GM12878 (cell line): ENCODE measurements around the gene TJP1.

Source experiments
- EP300 ChIP-seq, 2 experiments: fragments of 150-350 bp in 1 of 2; IDR thresholded peaks; 2 replicates each; pipeline ENCODE4 v1.6.1; 2011 to 2012; ENCODE audit warnings: low read depth in 2 of 2, low read length in 2 of 2, borderline replicate concordance in 1 of 2, improper control_type of control experiment in 1 of 2, inconsistent platforms in 1 of 2; ENCODE audit not compliant: control insufficient read depth in 1 of 2
- KDM1A ChIP-seq: fragments of 200-600 bp; sonication (generic); IDR thresholded peaks from 2 replicates; pipeline ENCODE4 v1.6.1; 2016; ENCODE audit warnings: borderline replicate concordance
- PAX5 ChIP-seq: IDR thresholded peaks from 2 replicates; pipeline ENCODE4 v1.6.1; 2011; ENCODE audit warnings: low read depth, low read length, borderline replicate concordance
- POLR2A ChIP-seq: IDR thresholded peaks from 2 replicates; pipeline ENCODE4 v1.6.1; 2011; ENCODE audit warnings: low read depth, mild to moderate bottlenecking, low read length
- SIN3A ChIP-seq: IDR thresholded peaks from 2 replicates; pipeline ENCODE4 v1.6.1; 2012; ENCODE audit warnings: low read depth, low read length, improper control_type of control experiment
- YY1 ChIP-seq: IDR thresholded peaks from 2 replicates; pipeline ENCODE4 v1.6.1; 2011; ENCODE audit warnings: low read depth, mild to moderate bottlenecking, low read length
- TF ChIP-seq, protein P1 (sequence below): fragments of 450-650 bp; IDR thresholded peaks from 2 replicates; pipeline ENCODE4 v1.6.1; 2017; ENCODE audit warnings: borderline replicate concordance
- TF ChIP-seq, protein P2 (sequence below), 3 experiments: IDR thresholded peaks in 2 of 3; conservative IDR thresholded peaks in 1 of 3; 2 replicates each; pipeline ENCODE4 v1.5.1; 2011; ENCODE audit warnings: low read depth in 3 of 3, low read length in 3 of 3, mild to moderate bottlenecking in 3 of 3, control low read depth in 2 of 3, moderate library complexity in 2 of 3, inconsistent platforms in 1 of 3, mixed read lengths in 1 of 3; ENCODE audit not compliant: control insufficient read depth in 2 of 3, insufficient read depth in 1 of 3; ENCODE audit errors: extremely low read depth in 1 of 3

DNA sequence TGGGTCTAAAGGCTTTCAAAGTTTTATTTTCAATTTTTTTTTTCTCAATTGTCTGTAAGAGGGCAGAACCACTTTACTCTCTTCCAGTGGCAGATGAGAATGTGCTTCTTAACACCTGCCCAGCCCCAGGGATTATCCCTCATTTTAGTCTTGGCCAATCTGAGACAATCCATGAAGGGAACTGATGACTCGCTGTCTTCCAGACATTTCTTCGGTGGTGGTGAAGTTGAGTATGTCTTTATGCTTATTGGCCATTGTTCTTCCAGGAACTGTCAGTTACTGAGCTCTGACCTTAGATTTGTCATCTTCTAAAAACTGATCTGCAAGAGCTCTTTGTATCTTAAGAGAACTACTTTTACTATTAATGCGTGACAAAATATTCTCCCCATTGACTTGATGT is 139.5 kb downstream of the TJP1 start:
- TF ChIP-seq KDM1A (no peak), PAX5 (no peak), YY1 (no peak), EP300 (IDR thresholded peaks at IDR 0.05; ENCODE audit: borderline replicate concordance in 1 of 2, control insufficient read depth in 1 of 2, low read depth in 2 of 2, low read length in 2 of 2) (no peak), POLR2A (no peak), SIN3A (no peak)
- TF ChIP-seq, protein P1, sequence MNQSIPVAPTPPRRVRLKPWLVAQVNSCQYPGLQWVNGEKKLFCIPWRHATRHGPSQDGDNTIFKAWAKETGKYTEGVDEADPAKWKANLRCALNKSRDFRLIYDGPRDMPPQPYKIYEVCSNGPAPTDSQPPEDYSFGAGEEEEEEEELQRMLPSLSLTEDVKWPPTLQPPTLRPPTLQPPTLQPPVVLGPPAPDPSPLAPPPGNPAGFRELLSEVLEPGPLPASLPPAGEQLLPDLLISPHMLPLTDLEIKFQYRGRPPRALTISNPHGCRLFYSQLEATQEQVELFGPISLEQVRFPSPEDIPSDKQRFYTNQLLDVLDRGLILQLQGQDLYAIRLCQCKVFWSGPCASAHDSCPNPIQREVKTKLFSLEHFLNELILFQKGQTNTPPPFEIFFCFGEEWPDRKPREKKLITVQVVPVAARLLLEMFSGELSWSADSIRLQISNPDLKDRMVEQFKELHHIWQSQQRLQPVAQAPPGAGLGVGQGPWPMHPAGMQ: no peak
- TF ChIP-seq, protein P2, sequence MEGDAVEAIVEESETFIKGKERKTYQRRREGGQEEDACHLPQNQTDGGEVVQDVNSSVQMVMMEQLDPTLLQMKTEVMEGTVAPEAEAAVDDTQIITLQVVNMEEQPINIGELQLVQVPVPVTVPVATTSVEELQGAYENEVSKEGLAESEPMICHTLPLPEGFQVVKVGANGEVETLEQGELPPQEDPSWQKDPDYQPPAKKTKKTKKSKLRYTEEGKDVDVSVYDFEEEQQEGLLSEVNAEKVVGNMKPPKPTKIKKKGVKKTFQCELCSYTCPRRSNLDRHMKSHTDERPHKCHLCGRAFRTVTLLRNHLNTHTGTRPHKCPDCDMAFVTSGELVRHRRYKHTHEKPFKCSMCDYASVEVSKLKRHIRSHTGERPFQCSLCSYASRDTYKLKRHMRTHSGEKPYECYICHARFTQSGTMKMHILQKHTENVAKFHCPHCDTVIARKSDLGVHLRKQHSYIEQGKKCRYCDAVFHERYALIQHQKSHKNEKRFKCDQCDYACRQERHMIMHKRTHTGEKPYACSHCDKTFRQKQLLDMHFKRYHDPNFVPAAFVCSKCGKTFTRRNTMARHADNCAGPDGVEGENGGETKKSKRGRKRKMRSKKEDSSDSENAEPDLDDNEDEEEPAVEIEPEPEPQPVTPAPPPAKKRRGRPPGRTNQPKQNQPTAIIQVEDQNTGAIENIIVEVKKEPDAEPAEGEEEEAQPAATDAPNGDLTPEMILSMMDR (IDR thresholded peaks at IDR 0.05 in 2 of 3, conservative IDR thresholded peaks at IDR 0.05 in 1 of 3; ENCODE audit: control insufficient read depth in 2 of 3, extremely low read depth in 1 of 3, insufficient read depth in 1 of 3, low read depth in 3 of 3, low read length in 3 of 3): no peak
